Activated CD8-positive, alpha-beta memory T cell treated with anti-CD3 and anti-CD28 coated beads, Interleukin-2, amount 50 U/mL, for 1 hour (primary cell): ENCODE results near the gene FHOD3.
"Not testable (repeated sequence)": the region's sequence is repeated elsewhere in the genome, so short reads cannot be mapped to it uniquely, and the experiment has no call there.

Experiments used
- DNase-seq: peaks from one replicate; pipeline ENCODE4 v3.0.0-alpha.2; 2020; ENCODE audit errors: extremely low read depth

FHOD3 gene

DNA sequence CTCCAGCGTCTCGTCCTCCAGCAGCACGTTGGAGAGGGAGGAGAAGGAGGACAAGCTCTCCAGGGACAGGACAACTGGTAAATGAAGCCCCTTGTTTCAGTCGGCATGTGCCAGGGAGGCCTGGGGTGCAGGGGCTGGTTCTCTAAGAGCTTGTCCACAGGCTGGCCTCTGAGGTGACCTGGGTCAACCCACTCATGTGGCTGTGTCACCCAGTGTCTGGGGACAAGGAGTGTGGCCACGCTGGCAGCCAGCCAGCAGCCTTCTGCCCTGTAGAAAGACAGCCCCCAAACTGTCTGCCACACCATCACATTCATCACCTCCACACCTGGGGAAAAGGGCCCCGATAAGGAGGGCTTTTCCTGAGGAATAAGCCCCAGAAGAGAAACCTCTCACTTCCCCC lies 411.8 kb downstream of the FHOD3 start:
- no peak for DNase-seq

DNA sequence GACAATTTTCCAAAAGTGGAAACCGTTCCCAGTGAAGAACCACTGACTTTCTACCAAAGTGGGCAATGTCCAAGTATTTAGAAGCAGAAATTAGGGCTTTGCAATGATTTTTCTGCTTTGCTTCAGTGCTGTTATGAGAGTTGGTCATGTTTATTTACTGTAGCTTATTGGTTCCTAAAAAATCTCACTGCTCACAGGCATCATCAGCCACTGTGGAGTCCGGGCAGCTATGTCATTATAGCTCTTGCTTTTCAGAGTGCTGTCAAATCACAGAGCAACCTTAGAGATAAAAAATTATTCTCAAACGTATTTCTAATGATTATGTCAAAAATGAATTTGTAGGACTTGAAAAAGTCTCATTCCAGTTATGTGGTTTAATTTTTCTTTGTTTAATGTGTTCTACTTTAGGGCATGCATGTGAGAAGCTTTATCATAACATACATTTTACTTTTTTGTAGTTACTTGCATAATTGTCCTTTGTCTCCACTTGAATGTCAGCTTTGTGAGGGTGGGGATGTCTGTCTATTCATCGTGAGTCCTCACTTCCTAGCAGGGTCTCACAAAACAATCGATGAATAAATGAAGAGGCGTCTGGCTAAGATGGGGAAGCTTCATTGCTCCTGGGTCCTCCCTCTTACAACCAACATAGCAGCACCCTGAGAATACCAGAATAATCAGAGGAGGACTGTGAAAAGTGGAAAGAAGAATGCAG lies 413.7 kb downstream of the FHOD3 start:
- no peak for DNase-seq

DNA sequence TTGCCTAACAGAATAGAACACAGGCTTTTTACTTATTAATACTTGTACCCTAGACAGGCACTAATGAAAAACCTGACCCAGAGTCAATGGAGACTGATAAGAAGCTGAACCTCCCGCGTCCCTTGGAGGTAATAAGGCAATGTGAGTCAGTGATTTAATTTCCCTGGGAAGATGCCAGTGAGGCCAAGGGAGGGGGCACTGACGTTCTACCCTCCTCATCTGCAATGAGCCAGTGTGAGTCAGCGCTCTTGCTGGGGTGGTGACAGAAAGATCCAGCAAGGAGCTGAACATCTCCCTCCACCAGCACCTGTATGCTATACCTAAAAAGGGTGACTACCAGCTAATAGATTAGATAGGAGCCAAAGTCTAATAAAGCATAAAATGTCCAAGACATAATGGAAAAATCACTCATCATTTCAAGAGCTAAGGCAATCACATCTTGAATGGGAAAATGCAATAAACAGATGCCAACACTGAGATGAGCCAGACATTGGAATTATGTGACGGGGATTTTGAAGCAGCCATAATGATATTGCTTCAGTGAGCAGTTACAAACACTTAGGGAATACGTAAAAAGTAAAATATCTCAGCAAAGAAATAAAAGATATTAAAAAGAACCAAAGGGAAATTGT lies 414.4 kb downstream of the FHOD3 start:
- no peak for DNase-seq

DNA sequence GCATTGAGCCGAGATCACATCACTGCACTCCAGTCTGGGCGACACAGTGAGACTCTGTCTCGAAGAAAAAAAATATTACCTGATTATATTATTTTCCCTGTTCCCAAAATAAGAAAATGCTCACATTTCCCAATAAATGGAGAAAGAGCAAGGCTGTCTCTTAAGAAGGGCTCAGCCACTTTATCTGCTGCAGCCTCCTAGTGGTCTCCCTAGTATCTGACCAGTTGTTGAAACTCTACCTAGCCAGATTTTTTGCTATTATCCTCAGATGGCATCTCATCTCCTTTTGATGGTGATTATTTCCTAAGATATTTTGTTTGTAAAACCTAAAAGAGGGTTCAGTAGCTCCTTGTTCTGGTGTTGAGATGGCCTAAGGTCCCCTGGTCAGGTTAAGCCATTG lies 417.0 kb downstream of the FHOD3 start:
- DNase-seq = no peak

DNA sequence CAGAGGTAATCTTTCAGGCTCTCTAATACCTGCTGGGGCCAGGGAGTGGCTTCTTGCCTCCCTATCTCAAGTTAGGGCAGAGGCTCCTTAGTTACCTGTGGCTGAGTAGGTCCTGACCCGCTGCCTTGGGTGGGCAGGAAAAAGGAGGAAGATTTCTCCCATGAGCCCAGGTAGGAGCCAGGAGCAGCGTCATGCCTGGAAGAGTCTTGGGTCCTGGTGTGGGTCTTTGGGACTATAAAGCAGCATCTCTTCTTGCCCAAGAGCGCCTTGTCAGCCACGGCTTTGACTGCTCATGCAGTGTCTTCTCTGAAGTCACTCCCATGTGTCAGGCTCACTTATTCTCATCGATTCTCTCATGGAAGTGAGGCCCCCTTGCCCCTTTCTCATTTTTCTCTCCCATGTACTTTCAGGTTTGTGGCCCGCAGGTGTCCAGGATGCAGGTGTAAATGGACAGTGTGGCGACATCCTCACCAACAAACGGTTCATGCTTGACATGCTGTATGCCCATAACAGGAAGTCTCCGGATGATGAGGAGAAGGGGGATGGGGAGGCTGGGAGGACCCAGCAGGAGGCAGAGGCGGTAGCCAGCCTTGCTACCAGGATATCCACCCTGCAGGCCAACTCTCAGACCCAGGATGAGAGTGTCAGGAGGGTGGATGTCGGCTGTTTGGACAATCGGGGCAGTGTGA lies 420.1 kb downstream of the FHOD3 start:
- no peak for DNase-seq

DNA sequence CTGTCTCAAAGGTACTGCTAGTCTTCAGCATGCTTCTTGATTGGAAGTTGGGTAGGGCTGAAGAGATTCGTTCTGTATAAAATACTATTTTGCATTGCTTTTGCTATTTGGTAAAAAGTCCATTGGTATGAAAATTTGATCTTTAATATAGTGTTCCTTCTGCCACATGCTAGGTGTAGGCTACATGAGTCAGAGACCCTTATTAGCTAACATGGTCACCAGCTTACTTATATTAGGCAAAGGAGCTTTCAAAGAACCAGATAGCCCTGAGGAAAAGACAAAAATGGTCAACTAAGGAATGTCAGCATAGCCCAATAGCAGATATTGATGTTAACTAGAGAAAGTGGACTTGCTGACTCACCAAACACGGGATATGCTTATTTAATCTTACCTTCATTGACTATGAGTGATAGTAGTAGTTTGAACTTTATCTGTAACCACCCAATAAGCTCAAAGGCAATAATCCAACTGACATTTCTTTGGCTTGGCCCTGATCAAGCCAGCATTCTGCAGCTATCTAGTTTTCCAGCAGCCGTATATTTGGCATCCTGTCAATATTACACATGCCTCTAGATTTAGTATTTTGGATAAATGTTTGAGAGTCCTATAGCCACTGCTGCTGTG lies 421.3 kb downstream of the FHOD3 start:
- no peak for DNase-seq

DNA sequence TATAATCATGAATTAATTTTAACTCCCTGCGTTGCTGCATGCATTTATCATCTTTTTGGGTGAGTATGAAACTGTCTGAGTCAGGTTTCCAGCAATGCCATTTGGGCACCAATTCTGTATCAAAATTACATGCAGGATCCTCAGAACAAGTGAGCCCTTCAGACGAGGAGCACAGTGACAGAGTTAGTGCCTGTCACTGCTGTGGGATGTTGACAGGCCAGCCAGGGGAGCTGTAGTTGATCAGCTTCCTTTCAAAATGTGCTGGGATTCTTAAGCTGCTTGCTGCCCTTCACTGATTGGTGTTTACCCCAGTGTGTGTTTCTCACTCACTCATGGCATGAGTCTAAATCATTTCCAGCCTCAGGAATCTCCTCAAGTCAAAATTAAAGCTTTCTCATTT lies 422.1 kb downstream of the FHOD3 start:
- no peak for DNase-seq

DNA sequence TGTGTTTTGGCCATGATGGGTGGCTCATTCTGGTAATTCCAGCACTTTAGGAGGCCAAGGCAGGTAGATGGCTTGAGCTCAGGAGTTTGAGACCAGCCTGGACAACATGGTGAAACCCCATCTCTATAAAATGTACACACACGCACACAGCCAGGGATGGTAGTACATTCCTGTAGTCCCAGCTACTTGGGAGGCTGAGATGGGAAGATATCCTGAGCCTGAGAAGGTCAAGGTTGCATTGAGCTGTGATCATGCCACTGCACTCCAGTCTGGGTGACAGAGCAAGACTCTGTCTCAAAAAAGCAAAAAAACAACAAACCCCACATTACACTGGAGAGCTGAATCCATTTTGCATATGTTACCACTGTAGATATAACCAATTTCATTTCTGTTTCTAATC lies 423.8 kb downstream of the FHOD3 start:
- not testable (repeated sequence) for DNase-seq

DNA sequence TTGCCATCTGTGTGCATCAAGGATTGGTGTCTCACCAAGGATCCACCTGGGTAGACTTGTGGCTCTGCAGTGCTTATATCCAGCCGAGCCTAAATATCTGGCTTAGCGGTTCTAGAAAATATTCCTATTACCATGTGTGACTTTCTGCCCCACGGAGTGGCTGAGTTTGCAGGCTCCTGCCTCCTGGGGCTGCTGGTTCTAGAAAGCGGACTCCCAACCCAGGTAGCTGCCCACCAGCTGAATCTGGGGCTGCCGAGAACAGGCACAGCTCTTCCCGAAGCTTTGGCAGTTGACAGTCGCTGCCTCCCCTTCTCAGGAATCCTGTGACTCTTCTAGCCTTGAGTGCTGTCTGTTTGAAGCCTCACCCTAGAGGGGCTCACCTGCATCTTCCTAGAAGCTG lies 426.7 kb downstream of the FHOD3 start:
- DNase-seq = no peak

DNA sequence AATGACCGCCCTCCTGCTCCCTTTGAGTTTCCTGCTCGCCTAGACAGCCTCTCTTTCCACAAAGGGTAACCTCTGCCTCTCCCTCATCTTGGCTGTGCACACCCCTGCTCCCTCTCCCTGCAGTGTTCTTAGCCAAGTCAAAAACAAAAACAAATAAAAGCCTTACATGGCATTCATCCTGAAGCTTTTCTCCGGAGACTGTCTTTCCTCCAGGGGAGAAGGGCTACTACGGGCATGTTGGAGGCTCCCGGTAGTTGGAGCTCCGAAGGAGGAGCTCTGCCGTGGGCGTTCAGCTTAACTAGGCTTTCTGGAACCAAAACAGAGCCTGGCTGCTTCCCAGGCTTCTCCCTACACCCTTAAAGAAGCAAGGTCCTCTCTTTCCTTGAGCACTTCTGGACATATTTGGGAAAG lies 427.1 kb downstream of the FHOD3 start:
- DNase-seq = no peak

DNA sequence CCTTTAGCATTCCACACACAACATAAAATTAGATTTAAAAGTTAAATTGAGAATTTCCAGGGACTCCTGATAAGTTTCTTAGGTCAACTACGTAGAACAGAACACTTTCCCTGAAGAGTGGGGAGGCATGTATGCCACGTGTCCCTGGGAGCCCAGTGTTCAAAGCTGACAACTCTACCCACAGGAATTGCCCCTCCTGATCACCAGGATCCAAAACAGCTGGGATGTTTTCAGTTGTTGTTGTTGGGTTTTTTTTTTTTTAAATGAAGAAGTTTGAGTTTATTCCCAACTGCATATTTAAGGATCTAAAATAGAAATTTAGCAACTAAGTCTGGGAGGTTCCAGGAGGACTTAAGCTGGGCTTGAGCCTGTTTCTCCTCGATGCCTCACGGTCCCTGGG lies 430.8 kb downstream of the FHOD3 start:
- DNase-seq = no peak

DNA sequence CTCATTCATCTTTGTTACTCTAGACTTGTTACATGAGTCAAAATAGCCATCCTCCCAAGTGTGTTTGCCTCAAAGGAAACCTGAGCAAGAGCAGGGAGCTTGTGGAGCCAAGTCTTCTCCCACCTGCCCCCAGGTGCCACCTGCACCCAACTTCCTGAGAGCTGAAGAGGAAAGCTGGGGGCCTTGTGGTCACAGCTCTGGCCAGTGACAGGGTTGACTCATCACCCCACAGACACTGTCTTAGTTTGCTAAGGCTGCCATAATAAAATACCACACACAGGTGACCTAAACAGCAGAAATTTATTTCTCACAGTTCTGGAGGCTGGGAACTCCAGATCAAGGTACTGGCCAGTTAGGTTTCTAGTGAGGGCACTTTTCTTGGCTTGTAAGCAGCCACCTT lies 431.7 kb downstream of the FHOD3 start:
- no peak for DNase-seq

DNA sequence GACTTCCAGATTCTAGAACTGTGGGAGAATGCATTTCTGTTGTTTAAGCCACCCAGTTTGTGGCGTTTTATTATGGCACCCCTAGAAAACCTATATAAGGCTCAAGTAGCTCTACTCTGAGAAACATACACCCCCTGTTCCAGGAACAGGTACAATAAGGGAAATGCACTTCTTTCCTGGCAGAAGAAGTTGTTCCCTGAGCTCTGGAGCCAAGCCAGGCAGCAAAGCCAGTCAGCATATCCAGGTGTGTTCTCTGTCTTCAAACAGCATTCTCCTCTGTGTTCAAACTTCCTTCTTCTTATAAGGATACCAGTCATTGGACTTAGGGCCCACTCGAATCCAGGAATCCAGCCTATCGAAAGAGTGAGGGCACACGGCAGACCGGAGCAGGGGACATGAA lies 434.8 kb downstream of the FHOD3 start:
- no peak for DNase-seq

DNA sequence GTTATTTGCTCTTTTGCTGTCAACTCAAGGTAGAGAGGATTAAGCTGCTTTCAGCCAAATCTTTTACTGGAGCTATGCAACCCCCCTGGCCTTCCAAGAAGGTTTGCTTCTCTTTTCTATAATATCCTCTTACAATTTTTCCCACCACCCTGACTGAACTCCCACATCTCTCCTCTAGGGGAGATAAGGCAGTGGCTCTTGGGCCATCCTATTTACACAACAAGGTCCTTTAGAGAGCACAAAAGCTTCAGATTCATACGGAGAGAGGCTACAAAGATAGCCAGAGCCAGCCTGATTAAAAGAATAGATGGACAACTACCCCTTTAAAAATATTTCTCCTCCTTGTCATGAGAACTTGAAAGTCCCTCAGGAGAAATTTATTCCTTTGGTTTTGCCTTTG lies 435.6 kb downstream of the FHOD3 start:
- no peak for DNase-seq

DNA sequence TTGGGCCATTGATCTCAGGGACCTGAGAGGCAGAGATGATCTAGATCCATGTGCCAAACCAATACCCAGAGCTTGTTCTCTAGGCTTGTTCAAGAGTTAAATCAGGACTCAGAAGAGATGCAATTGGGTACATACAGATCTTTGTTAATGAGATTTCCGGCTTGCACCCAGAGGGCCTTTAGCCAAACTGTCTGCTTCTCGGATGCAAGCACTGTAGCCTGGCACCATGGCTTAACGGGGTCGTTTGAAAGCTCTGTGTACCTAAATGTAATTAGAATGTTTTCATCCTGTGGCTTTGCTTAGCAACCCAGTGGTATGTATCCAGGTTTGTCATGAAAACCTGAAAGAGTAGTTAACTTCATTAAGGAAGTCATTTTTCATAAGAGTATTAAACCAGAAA lies 437.1 kb downstream of the FHOD3 start:
- DNase-seq = no peak

DNA sequence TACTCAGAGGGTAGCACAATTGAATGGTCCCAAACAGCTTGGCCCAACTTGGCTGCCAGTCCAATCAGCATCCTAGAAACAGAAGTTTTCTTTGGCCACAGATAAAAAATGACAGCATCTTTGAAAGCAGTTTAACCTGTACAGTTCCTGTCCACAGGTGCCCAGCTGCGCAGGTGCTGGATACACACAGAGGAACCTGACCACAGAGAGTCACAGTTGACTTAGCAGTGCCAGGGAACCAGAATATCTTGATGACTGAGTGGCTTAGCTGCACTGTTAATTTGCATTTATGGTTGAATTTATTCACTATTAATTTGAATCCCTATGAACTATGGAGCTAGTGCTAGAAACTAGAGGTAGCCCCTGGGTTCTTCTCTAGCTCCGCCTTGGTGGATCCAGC lies 437.6 kb downstream of the FHOD3 start:
- no peak for DNase-seq

DNA sequence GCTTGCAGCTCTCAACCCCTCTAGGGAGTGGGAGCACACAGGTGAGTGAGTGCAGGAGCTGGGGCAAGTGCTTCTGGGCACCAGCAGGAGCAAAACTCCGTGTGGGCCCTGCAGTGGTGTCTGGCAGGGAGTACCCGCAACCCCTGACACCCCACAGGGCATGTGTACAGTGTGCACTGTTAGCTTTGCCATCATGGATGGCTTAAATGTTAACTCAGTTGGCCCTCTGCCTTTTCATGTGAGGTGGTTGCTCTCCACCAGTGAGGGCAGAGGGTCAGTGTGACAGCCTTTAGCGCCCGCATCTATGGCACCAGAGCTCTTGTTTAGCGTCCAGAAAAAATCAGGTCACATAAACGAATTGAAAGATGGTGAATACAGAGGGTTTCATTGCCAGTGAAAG lies 438.6 kb downstream of the FHOD3 start:
- DNase-seq = no peak

DNA sequence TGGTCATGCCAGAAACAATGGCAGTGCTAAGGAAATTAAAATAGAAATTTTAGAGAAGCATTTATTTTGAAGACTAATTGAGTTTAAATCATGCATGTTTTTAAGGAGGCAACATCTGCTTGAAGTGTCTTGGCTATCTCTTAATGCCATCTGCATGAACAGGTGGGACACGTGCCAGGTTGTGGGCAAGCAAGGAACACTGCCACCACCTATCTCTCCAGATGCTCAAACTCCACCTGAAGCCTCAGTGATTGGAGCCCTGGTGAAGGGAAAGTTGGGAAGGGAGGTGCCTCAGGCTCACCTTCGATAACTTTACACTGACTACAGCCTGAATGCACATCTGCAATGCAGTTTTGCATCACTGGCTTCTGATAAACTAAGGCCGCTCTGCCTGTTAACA lies 439.8 kb downstream of the FHOD3 start:
- DNase-seq = no peak

DNA sequence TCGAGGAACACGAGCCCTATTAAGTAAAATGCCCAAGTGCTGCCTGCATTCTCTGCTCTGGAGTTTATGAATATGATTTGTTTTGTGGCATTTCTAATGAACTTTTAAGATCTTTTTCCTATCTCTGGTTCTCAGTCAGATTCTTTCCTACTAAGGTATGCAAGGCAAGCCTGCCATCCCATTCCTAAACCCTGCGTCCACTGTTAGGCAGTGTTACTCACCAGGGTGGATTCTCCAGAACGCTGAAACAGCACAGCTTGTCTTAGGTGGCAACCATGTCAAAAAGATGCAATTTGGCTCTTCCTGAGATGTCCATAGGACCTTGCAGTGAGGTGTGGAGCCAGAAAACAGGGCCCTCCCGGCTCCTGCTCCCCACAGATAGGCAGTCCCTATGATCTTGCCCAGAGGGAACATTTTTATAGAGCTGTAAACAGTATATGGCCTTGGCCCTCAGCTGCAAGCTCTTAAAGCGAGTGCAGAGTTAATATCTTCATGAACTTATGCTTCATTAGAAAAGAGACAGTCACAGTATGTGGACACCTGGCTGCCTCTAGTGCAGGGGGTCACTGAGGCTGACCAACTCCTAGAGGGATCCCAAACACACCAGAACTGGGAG lies 446.9 kb downstream of the FHOD3 start:
- DNase-seq = no peak

DNA sequence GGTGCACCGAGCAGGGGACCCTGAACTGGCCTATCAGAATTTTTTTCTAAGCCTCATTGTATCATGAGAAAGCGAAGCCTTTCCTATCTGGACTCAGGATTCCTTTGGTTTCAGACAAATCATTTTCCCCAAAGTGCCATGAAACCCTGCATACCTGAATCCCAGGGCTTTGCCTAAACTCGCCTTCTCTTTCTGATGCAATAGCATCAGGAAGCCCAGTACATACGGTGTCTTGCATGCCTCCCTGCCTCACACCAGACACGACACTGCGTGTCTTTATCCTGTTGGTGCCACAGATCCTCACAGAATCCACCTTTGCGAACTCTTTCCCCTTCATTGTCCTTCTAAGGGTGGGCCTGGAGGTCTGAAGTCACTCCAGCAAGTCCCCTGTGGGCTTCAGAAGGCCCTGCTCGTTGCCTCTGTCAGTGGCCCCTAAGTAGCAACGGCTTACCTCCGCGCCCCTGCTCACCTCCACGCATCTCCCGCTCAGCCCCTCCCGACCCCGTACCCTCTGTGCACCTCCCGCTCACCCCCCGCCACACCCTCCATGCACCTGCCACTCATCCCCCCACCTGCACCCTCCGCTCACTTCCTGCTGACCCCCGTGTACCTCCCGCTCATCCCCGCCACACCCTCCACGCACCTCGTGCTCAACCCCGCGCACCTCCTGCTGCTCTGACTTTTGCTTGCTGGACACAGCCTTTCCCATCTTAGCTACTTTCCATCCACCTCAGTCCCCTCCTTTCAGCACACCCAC lies 447.9 kb downstream of the FHOD3 start:
- DNase-seq = no peak
